Inflammatory macrophage (primary cell): ENCODE measurements around the gene HIVEP2.
"Not testable (repeated sequence)": the region's sequence is repeated elsewhere in the genome, so short reads cannot be mapped to it uniquely, and the experiment has no call there.

ENCODE experiments used
- DNase-seq, 2 donors: peaks; one replicate each; pipeline ENCODE4 v3.0.0-alpha.2; 2020 to 2022
- total RNA-seq, 18 experiments: gene quantifications; one replicate each; lab custom pipeline; 2026; ENCODE audit warnings: mixed read lengths in 6 of 18, inconsistent platforms in 2 of 18; lab: John Stamatoyannopoulos, UW

Gene HIVEP2, protein sequence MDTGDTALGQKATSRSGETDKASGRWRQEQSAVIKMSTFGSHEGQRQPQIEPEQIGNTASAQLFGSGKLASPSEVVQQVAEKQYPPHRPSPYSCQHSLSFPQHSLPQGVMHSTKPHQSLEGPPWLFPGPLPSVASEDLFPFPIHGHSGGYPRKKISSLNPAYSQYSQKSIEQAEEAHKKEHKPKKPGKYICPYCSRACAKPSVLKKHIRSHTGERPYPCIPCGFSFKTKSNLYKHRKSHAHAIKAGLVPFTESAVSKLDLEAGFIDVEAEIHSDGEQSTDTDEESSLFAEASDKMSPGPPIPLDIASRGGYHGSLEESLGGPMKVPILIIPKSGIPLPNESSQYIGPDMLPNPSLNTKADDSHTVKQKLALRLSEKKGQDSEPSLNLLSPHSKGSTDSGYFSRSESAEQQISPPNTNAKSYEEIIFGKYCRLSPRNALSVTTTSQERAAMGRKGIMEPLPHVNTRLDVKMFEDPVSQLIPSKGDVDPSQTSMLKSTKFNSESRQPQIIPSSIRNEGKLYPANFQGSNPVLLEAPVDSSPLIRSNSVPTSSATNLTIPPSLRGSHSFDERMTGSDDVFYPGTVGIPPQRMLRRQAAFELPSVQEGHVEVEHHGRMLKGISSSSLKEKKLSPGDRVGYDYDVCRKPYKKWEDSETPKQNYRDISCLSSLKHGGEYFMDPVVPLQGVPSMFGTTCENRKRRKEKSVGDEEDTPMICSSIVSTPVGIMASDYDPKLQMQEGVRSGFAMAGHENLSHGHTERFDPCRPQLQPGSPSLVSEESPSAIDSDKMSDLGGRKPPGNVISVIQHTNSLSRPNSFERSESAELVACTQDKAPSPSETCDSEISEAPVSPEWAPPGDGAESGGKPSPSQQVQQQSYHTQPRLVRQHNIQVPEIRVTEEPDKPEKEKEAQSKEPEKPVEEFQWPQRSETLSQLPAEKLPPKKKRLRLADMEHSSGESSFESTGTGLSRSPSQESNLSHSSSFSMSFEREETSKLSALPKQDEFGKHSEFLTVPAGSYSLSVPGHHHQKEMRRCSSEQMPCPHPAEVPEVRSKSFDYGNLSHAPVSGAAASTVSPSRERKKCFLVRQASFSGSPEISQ (N-terminal part only)
- 5.4 to 299 (median 26.5) reads per million in 18 experiments for total RNA-seq

DNA sequence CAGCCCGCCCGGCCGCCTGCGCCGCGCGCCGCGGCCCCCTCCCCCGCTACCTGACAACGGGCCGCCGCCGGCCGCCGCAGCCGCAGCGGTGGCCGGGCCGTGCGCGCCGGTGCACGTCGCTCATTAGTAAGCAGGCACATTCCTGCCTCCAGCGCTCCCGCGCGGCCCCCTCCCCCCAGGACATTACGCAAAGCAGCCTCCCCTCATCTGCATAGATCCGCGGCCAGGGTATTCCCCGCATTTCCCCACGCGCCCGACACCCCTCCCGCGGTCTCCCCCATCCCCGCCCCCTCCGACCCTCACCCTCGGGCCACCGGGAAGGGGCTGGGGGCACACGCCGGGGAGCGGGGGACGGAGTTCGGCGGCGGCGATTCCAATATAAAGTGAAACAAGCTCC is at the start of gene HIVEP2:
Gene HIVEP2 (minus strand): TSS at position 128 of the 397 bp plus-strand sequence. CDS start 170,438 bp downstream, outside the sequence.
- DNase-seq = peak; percentile 28 to 52

DNA sequence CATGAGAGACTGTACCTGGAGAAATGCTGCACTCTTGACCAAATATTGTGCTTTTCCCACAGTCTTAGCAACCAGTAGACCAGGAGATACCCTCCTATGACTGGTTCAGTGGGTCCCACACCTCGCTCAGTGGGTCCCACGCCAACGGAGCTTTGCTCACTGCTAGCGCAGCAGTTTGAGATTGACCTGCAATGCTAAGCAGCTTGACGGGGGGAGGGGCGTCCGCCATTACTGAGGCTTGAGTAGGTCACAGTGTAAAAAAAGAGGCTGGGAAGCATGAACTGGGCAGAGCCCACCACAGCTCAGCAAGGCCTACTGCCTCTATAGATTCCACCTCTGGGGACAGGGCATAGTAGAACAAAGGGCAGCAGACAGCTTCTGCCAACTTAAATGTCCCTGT is 49.0 kb upstream of the HIVEP2 start:
- DNase-seq = no peak

DNA sequence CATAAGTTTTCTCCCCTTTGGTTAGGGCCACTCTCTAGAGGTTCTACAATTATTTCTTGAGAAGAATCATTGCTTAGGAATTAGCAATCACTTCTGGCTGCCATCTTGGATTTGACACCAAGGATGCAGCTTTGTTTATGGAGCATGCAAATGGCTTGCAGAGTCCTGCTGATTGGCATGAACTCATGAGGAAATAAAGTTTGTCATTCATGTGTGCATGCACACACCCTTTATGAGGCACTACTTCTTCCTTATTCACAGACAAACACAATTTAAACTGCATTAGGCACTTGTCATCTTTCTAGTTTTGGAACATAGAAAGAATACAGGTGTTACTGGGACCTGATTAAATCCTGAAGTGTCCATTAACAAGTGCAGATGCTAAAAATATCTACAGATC is 42.5 kb upstream of the HIVEP2 start:
- peak in 1 of 2 donors; percentile 6 for DNase-seq

DNA sequence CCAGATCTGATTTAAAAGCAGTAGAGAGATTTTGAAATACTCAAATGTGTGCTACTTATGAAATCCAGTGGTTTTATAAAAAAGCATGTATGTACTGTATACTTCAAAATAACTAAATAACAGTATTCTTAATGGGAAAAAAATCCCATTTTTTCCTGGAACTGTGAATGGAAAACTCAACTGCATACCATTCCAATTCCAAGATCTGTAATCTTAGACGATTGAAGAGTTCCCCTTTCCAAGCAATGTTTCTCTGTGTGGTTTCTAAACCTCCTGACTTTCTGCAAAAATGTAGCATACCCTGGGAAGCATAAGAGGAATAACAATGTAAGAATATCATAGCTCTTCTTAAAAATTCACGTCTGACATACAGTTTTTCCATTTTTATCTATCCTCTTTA is 40.3 kb upstream of the HIVEP2 start:
- no peak for DNase-seq

DNA sequence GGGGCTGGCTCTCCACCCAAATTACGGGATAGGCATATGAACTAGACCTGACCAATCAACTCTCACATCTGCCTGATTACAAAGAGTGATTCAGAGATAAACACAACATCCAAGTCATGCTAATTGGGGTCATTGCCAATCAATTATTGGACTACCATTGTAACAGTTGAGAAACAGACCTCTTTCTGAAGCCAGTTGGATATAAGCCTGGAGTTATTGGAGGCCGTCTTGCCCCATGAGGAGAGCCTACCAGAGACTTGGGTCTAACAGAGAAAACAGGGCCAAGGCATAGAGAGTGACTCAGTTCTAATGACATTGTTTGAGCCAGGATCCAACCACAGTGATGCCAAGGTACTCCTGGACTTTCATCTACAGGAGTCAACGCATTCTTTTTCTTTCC is 39.4 kb upstream of the HIVEP2 start:
- DNase-seq = no peak

DNA sequence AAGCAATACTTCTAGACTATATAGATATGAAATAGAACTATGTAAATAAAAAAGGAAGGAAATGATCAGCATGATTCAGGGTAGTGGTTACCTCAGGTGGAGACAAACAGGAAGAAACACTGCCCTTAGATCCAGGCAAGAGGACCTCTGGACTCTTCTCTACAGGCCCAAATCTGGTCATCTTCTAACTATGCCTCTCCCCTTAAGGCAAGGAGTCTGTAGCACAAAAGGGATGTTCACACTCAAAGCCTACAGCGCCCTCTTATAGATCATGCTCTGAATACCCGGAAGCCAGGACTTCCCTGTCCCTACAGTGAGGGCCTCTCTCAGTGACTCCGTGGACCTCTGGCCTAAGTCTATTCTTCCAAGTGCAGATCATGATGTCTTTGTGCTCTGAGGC is 30.4 kb upstream of the HIVEP2 start:
- peak in 1 of 2 donors; percentile 4 for DNase-seq

DNA sequence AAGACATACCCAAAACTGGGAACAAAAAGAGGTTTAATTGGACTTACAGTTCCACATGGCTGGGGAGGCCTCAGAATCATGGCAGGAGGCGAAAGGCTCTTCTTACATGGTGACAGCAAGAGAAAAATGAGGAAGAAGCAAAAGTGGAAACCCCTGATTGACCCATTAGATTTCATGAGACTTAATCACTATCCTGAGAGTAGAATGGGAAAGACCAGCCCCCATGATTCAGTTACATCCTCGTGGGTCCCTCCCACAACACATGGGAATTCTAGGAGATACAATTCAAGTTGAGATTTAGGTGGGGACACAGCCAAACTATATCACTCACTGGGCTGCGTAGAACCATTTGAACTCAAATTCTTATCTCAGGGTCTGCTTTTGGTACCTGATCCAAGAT is 26.0 kb upstream of the HIVEP2 start:
- DNase-seq = not testable (repeated sequence)

DNA sequence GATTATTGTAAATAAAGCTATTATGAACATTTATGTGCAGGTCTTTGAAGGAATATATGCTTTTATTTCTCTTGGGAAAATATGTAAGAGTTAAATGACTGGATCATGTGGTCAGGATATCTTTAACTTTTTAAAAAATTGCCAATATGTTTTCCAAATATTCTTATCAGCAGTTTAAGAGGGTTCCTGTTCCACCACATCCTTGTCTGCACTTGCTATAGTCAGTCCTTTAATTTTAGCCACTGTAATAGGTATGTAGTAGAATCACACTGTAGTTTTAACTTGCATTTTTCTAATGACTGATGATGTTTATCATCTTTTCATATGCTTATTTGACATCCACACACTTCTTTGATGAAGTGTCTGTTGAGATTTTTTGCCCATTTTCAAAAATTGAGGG is 23.6 kb upstream of the HIVEP2 start:
- DNase-seq = no peak

DNA sequence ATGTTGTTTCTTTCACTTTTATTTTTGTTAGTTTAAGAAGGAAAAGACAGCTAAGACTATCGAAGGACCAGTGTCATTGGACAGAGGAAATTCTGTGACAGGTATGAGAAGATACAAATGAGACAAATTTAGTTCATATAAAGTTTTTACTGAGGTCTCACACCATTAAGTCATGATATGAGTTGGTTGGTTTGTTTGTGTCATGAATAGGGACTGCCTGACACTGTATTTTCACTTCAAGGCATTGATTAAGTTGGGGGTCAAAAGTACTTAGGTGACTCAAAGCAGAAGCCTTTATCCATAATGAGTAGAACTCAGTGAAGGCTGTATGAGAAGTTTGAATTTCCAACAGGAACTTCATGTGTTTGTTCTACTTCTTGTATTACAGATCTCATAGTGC is 21.3 kb upstream of the HIVEP2 start:
- no peak for DNase-seq

DNA sequence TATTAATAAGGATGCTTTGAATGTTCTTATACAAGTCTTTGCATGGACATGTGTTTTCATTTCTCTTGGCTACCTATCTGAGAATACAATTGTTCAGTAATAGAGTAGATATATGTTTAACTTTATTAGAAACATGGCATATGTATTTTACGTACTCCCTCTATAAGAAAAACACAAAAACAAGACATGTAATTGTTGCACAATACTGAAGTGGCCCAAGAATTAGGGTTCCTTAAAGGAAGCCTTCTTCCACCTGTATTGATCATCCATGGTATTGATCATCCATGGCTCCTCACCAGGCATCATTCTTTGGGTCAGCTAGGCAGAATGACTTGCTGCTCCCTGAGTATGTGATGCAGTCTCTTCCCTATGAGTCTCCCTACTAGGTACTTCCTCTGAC is 20.2 kb upstream of the HIVEP2 start:
- no peak for DNase-seq

DNA sequence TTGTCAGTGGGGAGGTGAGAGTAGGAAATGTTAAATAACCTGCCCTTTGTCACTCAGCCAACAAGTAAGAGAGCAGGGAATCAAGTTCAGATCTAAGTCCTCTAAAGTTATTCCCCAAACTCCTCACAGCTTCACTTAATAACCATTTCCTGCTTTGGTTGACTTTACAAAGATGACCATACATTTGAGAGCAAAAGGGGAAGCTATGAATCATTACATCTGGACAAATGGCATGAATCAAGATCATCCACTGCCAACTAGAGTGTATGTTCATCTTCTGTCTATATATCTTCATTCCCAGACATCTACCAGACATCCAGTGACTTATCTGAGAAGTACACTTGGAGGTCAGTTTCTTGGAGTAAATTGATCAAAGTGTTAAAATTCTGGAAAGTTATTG is 15.1 kb upstream of the HIVEP2 start:
- peak; percentile 48 to 63 for DNase-seq

DNA sequence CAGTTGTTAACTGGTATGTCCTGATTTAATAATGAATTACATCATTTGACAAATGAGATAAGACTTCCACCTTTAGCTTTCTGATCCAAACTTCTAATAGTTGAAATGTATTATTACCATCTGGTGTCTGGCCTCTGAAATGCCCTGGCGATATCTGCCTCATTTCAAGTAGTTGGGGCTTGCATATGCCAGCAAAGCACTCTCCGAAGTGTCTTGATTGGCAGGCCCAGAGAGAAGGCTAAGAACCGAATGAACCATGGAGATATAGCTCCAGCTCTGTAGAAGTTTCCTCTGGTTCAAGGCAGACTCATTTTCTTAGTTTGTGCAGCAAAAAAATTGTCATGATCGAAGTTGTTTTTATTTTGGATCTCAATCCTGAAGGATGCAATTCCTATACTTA is 13.4 kb upstream of the HIVEP2 start:
- DNase-seq = no peak

DNA sequence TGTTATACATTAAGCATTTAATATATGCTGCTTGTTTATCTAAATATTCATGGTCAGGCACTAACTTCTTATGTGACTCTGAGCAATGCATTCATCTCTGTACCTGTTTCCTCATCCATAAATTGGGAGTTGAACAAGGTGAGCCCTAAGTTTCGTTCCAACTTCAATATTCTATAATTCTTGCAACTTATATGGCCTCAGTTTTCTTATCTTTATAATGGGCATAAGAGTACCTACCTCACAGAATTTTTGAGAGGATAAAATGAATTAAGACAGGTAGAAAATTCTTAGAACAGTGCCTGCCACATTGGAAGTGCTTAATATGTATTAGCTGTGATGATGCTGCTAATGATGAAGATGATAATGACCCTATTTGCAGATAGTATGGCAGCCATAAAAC is 11.8 kb upstream of the HIVEP2 start:
- no peak for DNase-seq

DNA sequence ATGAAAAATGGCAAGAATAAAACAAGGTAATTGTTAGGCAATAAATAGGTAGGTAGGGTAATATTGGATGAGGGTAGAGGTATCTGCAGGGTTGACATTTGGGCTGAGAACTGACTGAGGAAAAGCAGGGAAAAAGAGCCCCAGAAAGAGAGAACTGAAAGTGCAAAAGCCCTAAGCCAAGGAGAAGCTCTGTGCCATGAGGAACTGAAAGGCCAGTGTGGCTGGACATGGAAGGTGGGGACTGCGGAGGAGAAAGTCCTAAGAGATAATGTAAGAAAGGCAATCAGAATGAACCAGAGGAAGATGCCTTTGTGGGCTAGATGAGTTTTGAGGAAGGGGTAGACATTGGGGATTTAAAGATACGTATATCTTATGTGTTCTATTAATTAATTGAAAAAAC is 9.9 kb upstream of the HIVEP2 start:
- peak; percentile 66 to 74 for DNase-seq

DNA sequence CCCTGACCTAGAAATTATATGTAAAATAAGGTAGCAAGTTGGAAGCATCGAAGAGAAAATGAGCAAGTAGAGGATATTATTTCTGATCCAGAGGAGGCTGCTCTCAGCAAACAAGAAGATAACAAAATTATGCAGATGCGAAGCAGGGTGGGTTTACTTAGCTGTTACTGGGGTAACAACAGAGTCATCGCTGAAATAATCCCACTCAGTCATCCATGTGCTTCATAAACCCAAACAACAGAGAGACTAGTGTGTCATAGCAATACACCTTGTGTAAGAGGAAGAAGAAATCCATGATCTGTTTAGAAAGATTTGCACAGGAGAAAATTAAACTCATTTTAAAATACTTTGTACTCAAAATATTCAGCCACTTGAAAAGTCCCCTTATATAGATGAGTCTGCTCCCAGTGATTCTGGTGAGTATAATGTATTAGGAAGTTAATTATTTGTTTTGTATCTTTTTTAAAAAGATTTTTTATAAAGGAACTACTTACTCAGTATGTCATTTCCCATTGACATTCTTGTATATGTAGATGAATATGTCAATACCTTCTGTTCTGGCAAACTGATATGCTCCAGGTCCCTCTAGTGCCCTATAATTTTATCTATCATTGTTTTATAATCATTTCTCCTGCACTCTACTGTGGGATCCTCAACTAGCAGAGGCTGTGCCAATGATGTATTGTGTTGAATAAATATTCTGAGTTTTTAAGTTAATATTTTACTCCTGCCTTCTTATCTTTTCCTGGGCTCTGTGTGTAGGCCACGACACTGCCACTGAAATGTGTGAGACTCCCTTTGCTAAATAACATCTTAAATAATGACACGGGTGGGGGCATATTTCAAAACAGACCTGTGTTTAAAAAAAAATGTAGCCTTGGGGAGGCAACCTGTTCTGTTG is 8.6 kb upstream of the HIVEP2 start:
- DNase-seq = no peak

DNA sequence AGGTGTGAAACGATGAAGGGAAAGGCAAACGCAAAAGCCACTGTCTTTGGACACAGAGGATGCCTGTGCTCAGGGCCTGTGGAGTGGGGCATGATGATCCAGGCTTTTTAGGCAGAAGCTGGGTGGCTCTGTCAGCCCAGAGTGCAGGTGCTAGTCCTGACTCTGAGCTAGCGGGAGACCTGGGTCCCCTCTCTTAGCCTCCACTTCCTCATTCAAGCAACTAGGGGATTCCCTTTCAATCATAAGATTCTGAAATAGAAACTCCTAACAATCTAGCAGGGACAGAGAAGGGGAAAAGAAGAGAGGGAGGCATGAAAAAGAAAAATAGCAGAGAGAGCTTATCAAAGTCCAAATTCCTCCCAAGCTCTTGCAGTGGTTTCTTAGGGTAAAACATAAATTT is 7.6 kb upstream of the HIVEP2 start:
- no peak for DNase-seq

DNA sequence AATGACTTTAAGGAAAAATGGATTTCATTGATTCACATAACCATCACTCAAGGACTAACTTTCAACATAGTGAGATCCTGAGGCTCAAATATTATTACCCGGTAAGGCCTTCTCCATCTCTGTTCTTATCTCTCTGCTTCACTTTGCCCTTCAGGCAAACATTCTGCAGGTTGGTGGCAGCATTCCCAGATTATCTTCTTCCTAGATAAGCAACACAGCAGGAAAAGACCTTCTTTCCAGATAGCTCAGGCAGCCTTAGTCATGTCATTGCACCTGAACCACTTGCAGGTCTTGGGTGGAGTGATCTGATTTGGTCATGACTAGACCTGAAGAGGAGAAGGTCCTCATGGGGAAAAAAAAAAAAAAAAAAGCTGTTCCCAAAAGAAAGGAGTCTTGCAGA is 5.3 kb upstream of the HIVEP2 start:
- DNase-seq = no peak

DNA sequence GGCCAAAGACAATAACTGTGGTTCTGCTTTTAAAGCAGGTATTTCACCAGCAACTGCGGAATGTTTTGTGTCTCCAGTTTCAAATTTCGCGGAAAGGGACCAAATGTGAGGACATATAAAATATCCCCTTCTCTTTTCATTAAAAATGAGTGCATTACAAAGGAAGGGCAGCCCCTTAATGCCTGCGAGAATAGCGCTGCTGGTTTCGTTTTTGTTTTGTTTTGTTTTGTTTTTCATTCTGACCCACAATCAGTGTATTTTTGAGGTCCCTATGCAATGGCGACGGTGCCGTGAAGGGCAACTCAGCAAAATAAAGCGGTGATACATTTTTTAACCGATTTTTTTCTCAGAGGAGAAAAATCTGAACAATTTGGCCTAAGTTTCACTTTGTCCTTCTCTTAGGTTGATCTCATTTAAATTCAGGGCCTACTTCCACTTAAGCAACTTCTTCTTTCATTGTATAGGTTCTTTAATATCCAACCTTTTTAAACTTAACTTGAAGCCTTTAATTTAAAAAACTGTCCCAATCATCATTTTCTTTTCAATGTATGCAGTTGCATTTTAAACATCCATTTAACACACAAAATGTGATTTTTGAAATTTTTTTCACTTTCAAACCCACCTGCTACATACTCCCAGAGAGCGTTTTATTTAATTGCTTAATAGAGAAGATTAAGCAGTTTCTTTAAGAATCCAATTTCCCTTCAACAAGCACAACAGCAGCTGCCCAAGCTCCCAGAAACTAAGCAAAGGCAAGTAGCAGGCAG is 2.9 kb upstream of the HIVEP2 start:
- peak in 1 of 2 donors; percentile 25 for DNase-seq

DNA sequence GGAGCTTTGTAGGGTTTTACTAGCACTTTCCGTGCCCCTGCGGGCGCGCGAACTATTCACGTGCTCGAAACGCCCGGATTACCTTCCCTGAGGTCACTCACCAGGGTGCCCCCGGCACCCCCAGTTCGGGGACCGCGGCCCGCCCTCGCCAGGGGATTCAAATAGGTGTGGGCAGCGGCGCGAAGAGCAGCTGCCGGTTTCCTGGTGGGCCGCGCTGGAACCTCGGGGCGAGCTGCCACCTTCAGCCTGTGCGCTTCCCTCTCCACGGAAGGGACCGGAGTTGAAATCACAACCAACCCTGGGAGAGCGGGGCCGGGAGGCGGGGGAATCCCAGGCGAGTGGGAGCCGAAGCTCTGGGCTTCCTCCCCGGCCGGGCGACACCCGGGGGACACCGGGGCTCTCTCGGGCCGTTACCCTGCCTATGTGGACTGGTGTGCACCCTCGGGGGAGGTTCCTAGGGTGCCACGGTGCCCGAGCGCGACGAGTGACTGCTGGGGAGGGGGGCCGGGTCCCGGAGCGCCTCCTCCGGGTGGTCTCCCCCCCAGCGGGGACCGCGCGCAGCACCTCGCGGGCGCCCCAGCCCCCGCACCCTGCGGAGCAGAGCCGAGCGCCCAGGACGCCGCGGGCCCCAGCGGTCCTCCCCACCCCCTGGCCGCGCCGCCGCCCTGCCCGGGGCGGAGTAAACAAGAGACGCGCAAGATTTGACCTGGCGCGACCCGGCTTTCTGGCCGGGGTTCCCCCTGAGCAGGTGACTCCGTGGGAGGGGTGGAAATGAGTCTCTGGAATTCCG is 2.1 kb upstream of the HIVEP2 start:
- DNase-seq = peak; percentile 81 to 91

DNA sequence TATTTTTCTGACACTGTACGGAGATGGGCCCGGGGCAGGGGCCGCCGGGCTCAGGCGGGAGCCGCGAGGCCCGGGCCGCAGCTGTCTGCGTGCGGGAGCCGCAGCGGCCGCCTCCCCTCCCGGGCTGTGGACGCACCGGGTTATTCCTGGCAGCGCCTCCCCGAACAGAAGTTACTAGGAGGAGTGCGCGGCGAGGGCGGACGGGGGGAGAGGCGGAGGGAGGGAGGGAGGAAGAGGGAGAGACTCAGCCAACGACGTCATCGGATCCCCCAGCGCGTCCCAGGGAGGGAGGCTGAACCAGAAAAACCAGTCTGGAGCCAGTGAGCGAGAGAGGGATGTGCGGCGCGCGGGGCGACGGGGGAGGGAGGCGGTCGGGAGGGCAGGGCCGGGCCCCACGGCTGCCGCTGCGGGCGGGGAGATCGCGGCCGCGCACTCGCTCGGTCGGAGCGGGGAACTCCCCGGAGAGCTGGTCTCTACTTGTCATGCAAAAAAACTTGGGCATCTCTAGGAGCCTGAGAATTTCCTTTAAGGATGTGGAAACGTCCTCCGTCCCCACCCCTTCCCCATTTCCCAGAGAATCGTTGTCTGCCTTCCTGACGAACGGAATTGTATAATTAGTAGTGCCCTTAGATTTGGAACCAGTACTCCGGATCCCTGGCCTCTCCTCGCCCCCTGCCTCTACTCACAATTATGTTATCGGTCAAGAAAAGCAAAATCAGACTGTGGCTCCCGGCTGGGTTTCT is 1.4 kb upstream of the HIVEP2 start:
- DNase-seq = peak; percentile 75 to 80
